ENCODE measurements around the gene HOXC12.
A peak's percentile ranks its signal among the peaks of the same experiment; 100 is the strongest.

The HOXC12 gene

GRCh38 chr12:53959314-53959713, 4.6 kb downstream of the HOXC12 start:
- DNase-seq (ENCODE audit: low read depth), result no peak
- no peak overlapping the region for H3K4me3 ChIP-seq (ENCODE audit: control insufficient read depth, low read depth, low read length)
- no peak for TF ChIP-seq CTCF (conservative IDR thresholded peaks at IDR 0.05; ENCODE audit: control insufficient read depth, insufficient read depth, low read depth, low read length)

- DNase-seq (ENCODE audit: low read depth), result no peak
- no peak for TF ChIP-seq CTCF (conservative IDR thresholded peaks at IDR 0.05; ENCODE audit: control insufficient read depth, insufficient read depth, low read depth, low read length)
- no peak overlapping the region for H3K4me3 ChIP-seq (ENCODE audit: control insufficient read depth, low read depth, low read length)
Measured at GRCh38 chr12:53960187-53961024, 5.7 kb downstream of the HOXC12 start.

GRCh38 chr12:53961025-53961761, 6.5 kb downstream of the HOXC12 start:
- DNase-seq (ENCODE audit: low read depth), result no peak

GRCh38 chr12:53963005-53963404, 8.3 kb downstream of the HOXC12 start:
- no peak for DNase-seq (ENCODE audit: low read depth)
- TF ChIP-seq CTCF (conservative IDR thresholded peaks at IDR 0.05; ENCODE audit: control insufficient read depth, insufficient read depth, low read depth, low read length), result no peak
- H3K4me3 ChIP-seq (ENCODE audit: control insufficient read depth, low read depth, low read length), result no peak overlapping the region

More at GRCh38 chr12:53961025-53961761, 6.5 kb downstream of the HOXC12 start:
- no peak overlapping the region for H3K4me3 ChIP-seq (ENCODE audit: control insufficient read depth, low read depth, low read length)
- peak; percentile 16 for TF ChIP-seq CTCF (conservative IDR thresholded peaks at IDR 0.05; ENCODE audit: control insufficient read depth, insufficient read depth, low read depth, low read length)

GRCh38 chr12:53963434-53964314, 9.0 kb downstream of the HOXC12 start:
- H3K4me3 ChIP-seq (ENCODE audit: control insufficient read depth, low read depth, low read length), result no peak overlapping the region
- TF ChIP-seq CTCF (conservative IDR thresholded peaks at IDR 0.05; ENCODE audit: control insufficient read depth, insufficient read depth, low read depth, low read length), result no peak
- DNase-seq (ENCODE audit: low read depth), result no peak

- no peak for DNase-seq (ENCODE audit: low read depth)
- no peak overlapping the region for H3K4me3 ChIP-seq (ENCODE audit: control insufficient read depth, low read depth, low read length)
- TF ChIP-seq CTCF (conservative IDR thresholded peaks at IDR 0.05; ENCODE audit: control insufficient read depth, insufficient read depth, low read depth, low read length), result no peak
Measured at GRCh38 chr12:53964315-53964713, 9.6 kb downstream of the HOXC12 start.

Data from fibroblast of mammary gland (primary cell).